ACC112 (cell line): ENCODE data around the gene WNT2B.

Source experiments
- H2AFZ ChIP-seq: fragments of 200-600 bp; sonication (generic); one replicate; pipeline ENCODE4 v1.6.0; 2017; ENCODE audit warnings: antibody characterized with exemption, low read length; ENCODE audit not compliant: unreplicated experiment
- H3K27ac ChIP-seq: fragments of 200-600 bp; sonication (generic); 2 replicates; pipeline ENCODE4 v1.5.1; 2014; ENCODE audit warnings: low read depth, mild to moderate bottlenecking, antibody characterized with exemption, low read length, moderate library complexity
- H3K27me3 ChIP-seq: fragments of 200-600 bp; sonication (generic); 2 replicates; pipeline ENCODE4 v1.6.1; 2014; ENCODE audit warnings: mild to moderate bottlenecking, antibody characterized with exemption, low read length, moderate library complexity, mixed read lengths; ENCODE audit not compliant: insufficient read depth
- H3K36me3 ChIP-seq: fragments of 200-600 bp; sonication (generic); 2 replicates; pipeline ENCODE4 v1.6.1; 2016; ENCODE audit warnings: mild to moderate bottlenecking, antibody characterized with exemption, low read length, moderate library complexity, mixed read lengths; ENCODE audit not compliant: insufficient read depth
- H3K4me1 ChIP-seq: fragments of 200-600 bp; sonication (generic); one replicate; pipeline ENCODE4 v1.6.1; 2016; ENCODE audit warnings: low read length, mixed read lengths; ENCODE audit not compliant: insufficient read depth, unreplicated experiment, control insufficient read depth
- H3K4me3 ChIP-seq: fragments of 200-600 bp; sonication (generic); 2 replicates; pipeline ENCODE4 v1.5.1; 2014; ENCODE audit warnings: mild to moderate bottlenecking, low read depth, low read length
- H3K79me2 ChIP-seq: fragments of 200-600 bp; sonication (generic); one replicate; pipeline ENCODE4 v1.6.0; 2016; ENCODE audit warnings: low read length; ENCODE audit not compliant: control insufficient read depth, unreplicated experiment, insufficient read depth

Gene WNT2B

GRCh38 chr1:112564081-112564480 is 55.3 kb downstream of the WNT2B start:
- Histone ChIP-seq H3K27me3 (no peaks in the 10 kb centered on the region), H3K4me1 (no peaks in the 10 kb centered on the region), H2AFZ (no peak overlapping the region), H3K4me3 (no peak overlapping the region), H3K27ac (no peak overlapping the region), H3K79me2 (no peaks in the 10 kb centered on the region), H3K36me3 (peaks cover 18% of the 10 kb centered on the region)

DNA sequence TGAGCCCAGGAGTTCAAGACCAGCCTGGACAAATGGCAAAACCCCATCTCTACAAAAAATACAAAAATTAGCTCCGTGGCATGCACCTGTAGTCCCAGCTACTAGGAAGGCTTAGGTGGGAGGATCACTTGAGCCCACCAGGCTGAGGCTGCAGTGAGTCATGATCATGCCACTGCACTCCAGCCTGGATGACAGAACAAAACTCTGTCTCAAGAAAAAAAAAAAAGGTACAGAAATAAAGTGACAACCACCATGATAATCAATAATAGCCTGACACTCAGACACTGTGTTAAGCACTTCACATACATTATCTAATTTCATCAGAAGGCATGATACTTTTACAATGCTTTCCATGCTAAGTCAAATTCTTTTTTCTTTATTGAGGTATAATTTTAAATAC is 57.0 kb downstream of the WNT2B start:
- Histone ChIP-seq H3K4me1 (no peaks in the 10 kb centered on the region), H2AFZ (no peak overlapping the region), H3K27ac (no peak overlapping the region), H3K36me3 (peaks cover 21% of the 10 kb centered on the region), H3K27me3 (no peaks in the 10 kb centered on the region), H3K79me2 (no peaks in the 10 kb centered on the region), H3K4me3 (no peak overlapping the region)

- H3K79me2 ChIP-seq = no peaks in the 10 kb centered on the region
- peaks cover 11% of the 10 kb centered on the region for H3K36me3 ChIP-seq
- no peak overlapping the region for H3K4me3 ChIP-seq
- peaks cover 7% of the 10 kb centered on the region for H3K4me1 ChIP-seq
- no peaks in the 10 kb centered on the region for H3K27me3 ChIP-seq
- H2AFZ ChIP-seq = no peak overlapping the region
- peak overlapping the region; percentile 21 for H3K27ac ChIP-seq
Observed at GRCh38 chr1:112575154-112575804, 66.5 kb downstream of the WNT2B start.

DNA sequence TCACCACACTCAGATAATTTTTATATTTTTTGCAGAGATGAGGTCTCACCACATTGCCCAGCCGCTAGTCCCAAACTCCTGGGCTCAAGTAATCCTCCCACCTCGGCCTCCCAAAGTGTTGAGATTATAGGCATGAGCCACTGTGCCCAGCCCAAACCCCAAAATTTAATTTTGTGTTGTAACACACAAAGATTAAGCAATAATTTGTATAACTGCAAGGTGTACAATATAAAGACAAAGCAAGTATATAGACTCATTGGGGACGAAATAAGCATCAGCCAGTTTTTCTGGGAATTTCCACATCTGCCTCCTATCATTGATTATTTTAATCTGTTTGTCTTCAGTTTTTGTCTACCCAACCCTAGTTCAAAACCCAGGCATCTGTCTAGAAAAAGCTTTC is 67.5 kb downstream of the WNT2B start:
- peaks cover 7% of the 10 kb centered on the region for H3K4me1 ChIP-seq
- no peak overlapping the region for H2AFZ ChIP-seq
- no peaks in the 10 kb centered on the region for H3K79me2 ChIP-seq
- peaks cover 11% of the 10 kb centered on the region; the same call in 1 of the 2 replicates for H3K36me3 ChIP-seq
- H3K27ac ChIP-seq = no peak overlapping the region
- no peaks in the 10 kb centered on the region for H3K27me3 ChIP-seq
- H3K4me3 ChIP-seq = no peak overlapping the region
